HCT116 (cell line): ENCODE measurements around the gene NDUFAF4. TPM values are rescaled to one million over a fixed set of nuclear protein-coding genes. Genes with fewer than 3 reads are reported as not detected.

Experiments used
- ATAC-seq: fragments of 200-7000 bp; cut with Tn5 transposase; 2 replicates; pipeline ENCODE4 v1.9.1; 2020; ENCODE audit warnings: mild to moderate bottlenecking, moderate library complexity
- BruUV-seq: library from RNA; stranded (reverse); fragments of 400-500 nt; replicated peaks from 2 replicates; lab custom pipeline; 2021; lab: Mats Ljungman, UMichigan
- CTCF ChIA-PET: fragments of 300-600 bp; sonication (Branson Sonifier 250); formaldehyde crosslinking; loops from one replicate; lab custom pipeline; 2021; ENCODE audit warnings: antibody characterized with exemption; lab: Charles Lee
- POLR2A ChIA-PET: fragments of 300-600, 350-600 bp; sonication (Branson Sonifier 250); formaldehyde crosslinking; loops from one replicate; lab custom pipeline; 2021; ENCODE audit warnings: antibody characterized with exemption; lab: Charles Lee
- RAD21 ChIA-PET, 2 experiments: fragments of 300-600 bp; sonication (Branson Sonifier 250); formaldehyde crosslinking; loops; one replicate each; lab custom pipeline; 2023; ENCODE audit warnings: low total read pairs in 2 of 2; ENCODE audit not compliant: uncharacterized antibody in 2 of 2, unreplicated experiment in 2 of 2, low non-redundant PET in 1 of 2; lab: Charles Lee
- DNase-seq: peaks from one replicate; pipeline ENCODE4 v3.0.0-alpha.2; 2010; ENCODE audit warnings: low read depth, low spot score
- H2AFZ ChIP-seq: fragments of 200-600 bp; shearing (Covaris generic), sonication (generic); 2 replicates; pipeline ENCODE4 v1.6.1; 2017; ENCODE audit warnings: low read depth, mixed run types, mixed read lengths, antibody characterized with exemption, low read length; ENCODE audit not compliant: poor library complexity, severe bottlenecking
- H3K27ac ChIP-seq: 2 replicates; pipeline ENCODE4 v1.5.1; 2012; ENCODE audit warnings: low read depth, low read length
- H3K27me3 ChIP-seq: fragments of 200-600 bp; sonication (generic); 2 replicates; pipeline ENCODE4 v1.6.1; 2016; ENCODE audit warnings: mixed run types, low read length, mixed read lengths; ENCODE audit not compliant: insufficient read depth
- H3K36me3 ChIP-seq, 2 experiments: fragments of 200-500 bp in 1 of 2; fragments of 200-600 bp in 1 of 2; sonication (Bioruptor generic) in 1 of 2; sonication (generic) in 1 of 2; 2 replicates each; pipeline versions ENCODE4 v1.5.1 to v1.6.1; 2014 to 2016; ENCODE audit warnings: low read length in 2 of 2, inconsistent platforms in 1 of 2, mixed read lengths in 1 of 2, mixed run types in 1 of 2; ENCODE audit not compliant: insufficient read depth in 2 of 2, control insufficient read depth in 1 of 2
- H3K4me1 ChIP-seq, 2 experiments: fragments of 200-600 bp in 1 of 2; sonication (generic) in 1 of 2; 2 replicates each; pipeline versions ENCODE4 v1.5.1 to v1.6.1; 2012 to 2017; ENCODE audit warnings: low read length in 2 of 2, inconsistent platforms in 1 of 2, mild to moderate bottlenecking in 1 of 2, mixed read lengths in 1 of 2, mixed run types in 1 of 2, moderate library complexity in 1 of 2; ENCODE audit not compliant: insufficient read depth in 2 of 2, control insufficient read depth in 1 of 2
- H3K4me2 ChIP-seq: fragments of 200-600 bp; sonication (generic); 2 replicates; pipeline ENCODE4 v1.6.1; 2017; ENCODE audit warnings: mixed run types, low read length, mixed read lengths
- H3K4me3 ChIP-seq, 2 experiments: fragments of 200-600 bp in 1 of 2; sonication (generic) in 1 of 2; replicated peaks in 1 of 2; 2 replicates each; pipeline ENCODE4 v1.5.1; 2011 to 2016; ENCODE audit warnings: low read length in 2 of 2, control low read depth in 1 of 2, low read depth in 1 of 2, mild to moderate bottlenecking in 1 of 2, mixed read lengths in 1 of 2, mixed run types in 1 of 2
- H3K79me2 ChIP-seq: fragments of 200-600 bp; sonication (generic); 2 replicates; pipeline ENCODE4 v1.6.1; 2017; ENCODE audit warnings: mild to moderate bottlenecking, mixed run types, low read length, moderate library complexity, mixed read lengths; ENCODE audit not compliant: insufficient read depth
- H3K9ac ChIP-seq: fragments of 200-600 bp; sonication (generic); 2 replicates; pipeline ENCODE4 v1.6.1; 2016; ENCODE audit warnings: low read length, mixed read lengths
- H3K9me2 ChIP-seq: fragments of 200-600 bp; sonication (generic), shearing (Covaris generic); 2 replicates; pipeline ENCODE4 v1.6.1; 2017; ENCODE audit warnings: mixed run types, mild to moderate bottlenecking, moderate library complexity; ENCODE audit not compliant: insufficient read depth
- H3K9me3 ChIP-seq, 2 experiments: fragments of 200-500 bp in 1 of 2; fragments of 200-600 bp in 1 of 2; sonication (Bioruptor generic) in 1 of 2; sonication (generic) in 1 of 2; 2 replicates each; pipeline ENCODE4 v1.6.1; 2014 to 2017; ENCODE audit warnings: low read length in 2 of 2, mixed read lengths in 2 of 2, inconsistent platforms in 1 of 2, low read depth in 1 of 2, mild to moderate bottlenecking in 1 of 2, mixed run types in 1 of 2, moderate library complexity in 1 of 2; ENCODE audit not compliant: control insufficient read depth in 1 of 2, insufficient read depth in 1 of 2
- H4K20me1 ChIP-seq: fragments of 200-600 bp; sonication (generic), shearing (Covaris generic); 2 replicates; pipeline ENCODE4 v1.6.1; 2017; ENCODE audit warnings: mixed run types, mild to moderate bottlenecking, moderate library complexity; ENCODE audit not compliant: insufficient read depth
- ATF3 ChIP-seq: IDR thresholded peaks from 2 replicates; pipeline ENCODE4 v1.6.1; 2012
- CBX3 ChIP-seq: IDR thresholded peaks from 2 replicates; pipeline ENCODE4 v1.6.1; 2012; ENCODE audit warnings: low read depth
- EGR1 ChIP-seq: IDR thresholded peaks from 2 replicates; pipeline ENCODE4 v1.6.1; 2012; ENCODE audit warnings: low read depth
- ELF1 ChIP-seq: IDR thresholded peaks from 2 replicates; pipeline ENCODE4 v1.6.1; 2012; ENCODE audit warnings: low read depth, borderline replicate concordance
- EZH2phosphoT487 ChIP-seq: fragments of 200-600 bp; IDR thresholded peaks from 2 replicates; pipeline ENCODE4 v1.6.1; 2018; ENCODE audit warnings: antibody characterized with exemption, borderline replicate concordance
- FOSL1 ChIP-seq: IDR thresholded peaks from 2 replicates; pipeline ENCODE4 v1.6.1; 2012; ENCODE audit warnings: low read depth
- REST ChIP-seq: IDR thresholded peaks from 2 replicates; pipeline ENCODE4 v1.6.1; 2012; ENCODE audit warnings: low read depth
- SP1 ChIP-seq: IDR thresholded peaks from 2 replicates; pipeline ENCODE4 v1.6.1; 2012; ENCODE audit warnings: low read depth
- TCF7L2 ChIP-seq: IDR thresholded peaks from 2 replicates; pipeline ENCODE4 v1.7.0; 2011; ENCODE audit warnings: borderline replicate concordance, inconsistent platforms; ENCODE audit not compliant: insufficient read depth, insufficient read length; ENCODE audit errors: extremely low read depth
- ZFX ChIP-seq: fragments of 450-650 bp; IDR thresholded peaks from 2 replicates; pipeline ENCODE4 v1.6.1; 2017
- ZNF274 ChIP-seq: fragments of 200-500 bp; sonication (Bioruptor generic); IDR thresholded peaks from 2 replicates; pipeline ENCODE4 v1.6.1; 2014; ENCODE audit warnings: mild to moderate bottlenecking, low read depth, low read length, inconsistent platforms
- intact Hi-C: fragments of 100-400 bp; cut with micrococcal nuclease; formaldehyde crosslinking; loops from 2 replicates; pipeline ENCODE4 v1.10.0; 2022
- total RNA-seq: library from RNA; stranded (reverse); gene quantifications from one replicate; pipeline ENCODE4 v1.2.1, GENCODE V29; 2021; ENCODE audit not compliant: unreplicated experiment

The NDUFAF4 gene
- total RNA-seq, 1 experiment from 2014 or later: 62.4 TPM

- intact Hi-C loops: no loop called here
- Histone ChIP-seq H3K9me2 (no peaks in the 10 kb centered on the region), H3K9ac (no peak overlapping the region), H3K79me2 (no peaks in the 10 kb centered on the region), H3K36me3 (no peaks in the 10 kb centered on the region), H4K20me1 (no peaks in the 10 kb centered on the region), H3K27me3 (no peaks in the 10 kb centered on the region), H3K4me1 (no peaks in the 10 kb centered on the region), H3K27ac (no peak overlapping the region), H3K9me3 (no peaks in the 10 kb centered on the region), H3K4me3 (no peak overlapping the region), H2AFZ (no peak overlapping the region), H3K4me2 (no peak overlapping the region)
- DNase-seq (no peak), ATAC-seq (no peak)
- no TSS peak for BruUV-seq
- no peak for TF ChIP-seq TCF7L2
- no peak for TF ChIP-seq ZNF274
- TF ChIP-seq ELF1: no peak
- ChIA-PET RAD21 (interaction anchor here in 1 of 2 experiments (0.7 kb wide), 1 partner anchor 14 kb away, joined by 7 read pairs; no protein-coding TSS in a partner anchor), POLR2A (no interaction called here), CTCF (no interaction called here)
These were observed 13.5 kb upstream of the NDUFAF4 start for GRCh38 chr6:96911171-96911570.

GRCh38 chr6:96909811-96910210, 12.1 kb upstream of the NDUFAF4 start:
- Histone ChIP-seq H3K4me2 (no peak overlapping the region), H3K9ac (no peak overlapping the region), H3K27me3 (no peaks in the 10 kb centered on the region), H3K4me3 (no peak overlapping the region), H3K36me3 (no peaks in the 10 kb centered on the region), H4K20me1 (no peaks in the 10 kb centered on the region), H3K79me2 (no peaks in the 10 kb centered on the region), H3K9me3 (no peaks in the 10 kb centered on the region), H3K4me1 (no peaks in the 10 kb centered on the region), H3K9me2 (no peaks in the 10 kb centered on the region), H2AFZ (no peak overlapping the region), H3K27ac (no peak overlapping the region)
- no TSS peak for BruUV-seq
- CTCF ChIA-PET: no interaction called here
- TF ChIP-seq ATF3: no peak
- TF ChIP-seq FOSL1: no peak
- TF ChIP-seq SP1: no peak
- TF ChIP-seq EZH2phosphoT487: no peak
- TF ChIP-seq REST: no peak
- TF ChIP-seq ZFX: no peak
- TF ChIP-seq CBX3: no peak
- no peak for TF ChIP-seq EGR1
- no peak for ATAC-seq
- intact Hi-C loops: no loop called here
- DNase-seq: no peak
- POLR2A ChIA-PET: no interaction called here
- RAD21 ChIA-PET: no interaction called here
